RWPE2 (cell line): ENCODE results near the gene LSM14A.
A peak's percentile ranks its signal among the peaks of the same experiment; 100 is the strongest.

Experiments
- ATAC-seq: fragments of 200-7000 bp; cut with Tn5 transposase; 3 replicates; pipeline ENCODE4 v1.9.1; 2021; ENCODE audit warnings: low read depth
- DNase-seq: peaks from one replicate; pipeline ENCODE4 v3.0.0-alpha.2; 2020; ENCODE audit warnings: low spot score
- H3K27ac ChIP-seq: fragments of 450-650 bp; 2 replicates; pipeline ENCODE4 v1.5.1; 2017; ENCODE audit warnings: mild to moderate bottlenecking; ENCODE audit not compliant: poor library complexity, severe bottlenecking
- H3K27me3 ChIP-seq: fragments of 250-450 bp; sonication (Bioruptor Pico); 2 replicates; pipeline ENCODE4 v1.5.1; 2021; ENCODE audit warnings: mild to moderate bottlenecking, moderate library complexity; ENCODE audit not compliant: insufficient read depth, poor library complexity, severe bottlenecking
- H3K36me3 ChIP-seq: fragments of 250-450 bp; sonication (Bioruptor Pico); 2 replicates; pipeline ENCODE4 v1.5.1; 2020; ENCODE audit warnings: low read depth, mild to moderate bottlenecking, moderate library complexity
- H3K4me1 ChIP-seq: fragments of 250-450 bp; sonication (Bioruptor Pico); 2 replicates; pipeline ENCODE4 v1.5.1; 2021; ENCODE audit warnings: mild to moderate bottlenecking, moderate library complexity; ENCODE audit not compliant: insufficient read depth, poor library complexity, severe bottlenecking
- H3K4me3 ChIP-seq: fragments of 250-450 bp; sonication (Bioruptor Pico); 2 replicates; pipeline ENCODE4 v1.5.1; 2021; ENCODE audit warnings: mild to moderate bottlenecking, moderate library complexity; ENCODE audit not compliant: severe bottlenecking
- H3K9me3 ChIP-seq: fragments of 250-450 bp; sonication (Bioruptor Pico); 2 replicates; pipeline ENCODE4 v1.5.1; 2021; ENCODE audit warnings: mild to moderate bottlenecking, moderate library complexity; ENCODE audit not compliant: severe bottlenecking
- CTCF ChIP-seq: fragments of 450-650 bp; IDR thresholded peaks from one replicate; pipeline ENCODE4 v1.5.1; 2017; ENCODE audit warnings: mild to moderate bottlenecking, moderate library complexity; ENCODE audit not compliant: poor library complexity, severe bottlenecking

The LSM14A gene

DNA sequence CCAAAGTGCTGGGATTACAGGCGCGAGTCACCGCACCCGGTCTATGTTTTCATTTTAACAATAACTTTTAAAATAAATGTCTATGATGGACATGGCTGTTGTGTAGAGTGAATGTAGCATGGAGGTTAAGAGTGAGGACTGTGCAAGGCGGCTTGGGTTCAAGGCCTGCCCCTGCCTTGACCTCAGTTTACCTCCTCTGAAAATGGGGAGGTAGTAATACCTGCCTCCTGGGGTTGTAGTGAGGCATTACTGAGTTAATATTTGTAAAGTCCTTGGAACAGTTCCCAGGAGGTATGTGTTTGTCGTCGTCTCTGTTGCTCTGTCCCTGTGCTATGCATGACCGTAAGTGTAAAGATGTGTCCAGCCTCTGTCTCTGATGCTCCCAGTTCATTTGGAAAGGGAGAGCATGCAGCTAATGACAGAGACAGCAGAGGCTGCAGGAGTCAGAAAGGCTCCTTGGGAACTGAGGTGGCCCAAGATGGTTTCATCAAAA lies 91.5 kb downstream of the LSM14A start:
- H3K4me1 ChIP-seq, result peaks cover 17% of the 10 kb centered on the region
- no peaks in the 10 kb centered on the region for H3K27me3 ChIP-seq
- H3K36me3 ChIP-seq, result no peaks in the 10 kb centered on the region; the same call in 1 of the 2 replicates
- H3K27ac ChIP-seq, result no peak overlapping the region
- ATAC-seq, result no peak
- no peaks in the 10 kb centered on the region for H3K9me3 ChIP-seq
- no peak for DNase-seq
- H3K4me3 ChIP-seq, result no peak overlapping the region
- TF ChIP-seq CTCF, result no peak

DNA sequence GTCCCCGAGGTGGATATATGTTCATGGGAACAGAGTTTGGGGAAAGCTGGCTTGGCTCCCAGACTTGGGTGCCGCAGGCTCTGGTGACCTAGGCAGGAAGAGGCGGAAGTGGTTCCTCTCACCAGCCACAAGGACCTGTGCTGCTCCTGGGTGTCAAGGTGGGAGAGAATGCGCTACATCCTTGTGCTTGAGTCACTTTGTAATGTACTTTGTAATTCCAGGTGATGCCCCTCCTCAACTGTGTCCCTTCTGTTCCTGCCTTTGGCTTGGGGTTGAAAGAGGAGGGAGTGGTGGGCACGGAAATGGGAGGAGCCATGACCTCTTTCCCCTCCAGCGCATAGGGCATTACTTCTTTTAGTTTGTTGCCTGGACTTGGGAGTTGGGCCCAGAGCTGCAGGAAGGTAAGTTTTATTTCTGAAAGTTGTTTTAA lies 92.9 kb downstream of the LSM14A start:
- no peak for TF ChIP-seq CTCF
- DNase-seq (no peak), ATAC-seq (peak; percentile 53)
- Histone ChIP-seq H3K4me3 (no peak overlapping the region), H3K27ac (peak overlapping the region; percentile 52), H3K36me3 (no peaks in the 10 kb centered on the region; the same call in 1 of the 2 replicates), H3K4me1 (peaks cover 31% of the 10 kb centered on the region), H3K27me3 (no peaks in the 10 kb centered on the region), H3K9me3 (no peaks in the 10 kb centered on the region)

DNA sequence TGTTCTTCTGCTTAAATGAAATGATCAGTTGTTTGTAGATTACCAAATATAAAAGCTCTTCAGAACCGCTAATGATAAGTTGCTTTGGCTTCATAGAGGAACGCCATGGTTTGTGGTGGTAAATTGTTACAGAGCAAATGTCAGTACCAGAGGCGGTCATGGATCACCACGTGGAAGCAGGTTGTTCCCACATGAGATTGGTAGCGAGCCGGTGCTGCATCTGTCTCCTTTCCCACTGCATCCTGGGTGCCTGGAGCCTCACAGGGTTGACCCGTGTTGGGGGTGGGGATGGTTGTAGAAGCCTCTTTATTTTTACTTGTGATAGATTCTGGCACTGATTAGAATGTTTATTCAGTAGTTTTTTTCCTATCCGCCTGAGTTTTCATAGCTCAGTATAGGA lies 96.8 kb downstream of the LSM14A start:
- H3K4me3 ChIP-seq, result no peak overlapping the region
- DNase-seq (no peak), ATAC-seq (no peak)
- peaks cover 27% of the 10 kb centered on the region for H3K4me1 ChIP-seq
- no peaks in the 10 kb centered on the region for H3K9me3 ChIP-seq
- no peaks in the 10 kb centered on the region for H3K27me3 ChIP-seq
- H3K27ac ChIP-seq, result peak overlapping the region; percentile 83
- H3K36me3 ChIP-seq, result no peaks in the 10 kb centered on the region
- TF ChIP-seq CTCF, result no peak

- peak overlapping the region; percentile 83 for H3K27ac ChIP-seq
- H3K4me3 ChIP-seq, result no peak overlapping the region
Observed at GRCh38 chr19:34269489-34269888, 97.2 kb downstream of the LSM14A start.

More at GRCh38 chr19:34269489-34269888, 97.2 kb downstream of the LSM14A start:
- DNase-seq (no peak), ATAC-seq (no peak)
- TF ChIP-seq CTCF, result no peak
- no peaks in the 10 kb centered on the region for H3K27me3 ChIP-seq
- peaks cover 31% of the 10 kb centered on the region for H3K4me1 ChIP-seq
- H3K36me3 ChIP-seq, result no peaks in the 10 kb centered on the region
- no peaks in the 10 kb centered on the region for H3K9me3 ChIP-seq
